ENCODE results near the gene IDH3B.

IDH3B gene

GRCh38 chr20:2706688-2707352, 42.8 kb upstream of the IDH3B start:
- in situ Hi-C loops (cut with MboI; ENCODE audit: low sequenced_read_pairs, unreplicated experiment), result no loop called here
- peak; percentile 41 for DNase-seq (ENCODE audit: low spot score)
- TF ChIP-seq CTCF (IDR thresholded peaks at IDR 0.05; ENCODE audit: borderline replicate concordance, control extremely low read depth, extremely low read depth, insufficient read depth, missing control alignments), result no peak

- no peak for DNase-seq (ENCODE audit: low spot score)
- TF ChIP-seq CTCF (IDR thresholded peaks at IDR 0.05; ENCODE audit: borderline replicate concordance, control extremely low read depth, extremely low read depth, insufficient read depth, missing control alignments), result no peak
- in situ Hi-C loops (cut with MboI; ENCODE audit: low sequenced_read_pairs, unreplicated experiment), result no loop called here
These were observed 42.1 kb upstream of the IDH3B start for GRCh38 chr20:2705931-2706645.

GRCh38 chr20:2703716-2704475, 39.9 kb upstream of the IDH3B start:
- in situ Hi-C loops (cut with MboI; ENCODE audit: low sequenced_read_pairs, unreplicated experiment), result no loop called here
- DNase-seq (ENCODE audit: low spot score), result no peak
- TF ChIP-seq CTCF (IDR thresholded peaks at IDR 0.05; ENCODE audit: borderline replicate concordance, control extremely low read depth, extremely low read depth, insufficient read depth, missing control alignments), result no peak

- in situ Hi-C loops (cut with MboI; ENCODE audit: low sequenced_read_pairs, unreplicated experiment), result no loop called here
- no peak for DNase-seq (ENCODE audit: low spot score)
- TF ChIP-seq CTCF (IDR thresholded peaks at IDR 0.05; ENCODE audit: borderline replicate concordance, control extremely low read depth, extremely low read depth, insufficient read depth, missing control alignments), result no peak
These were observed 37.7 kb upstream of the IDH3B start for GRCh38 chr20:2701671-2702081.

- DNase-seq (ENCODE audit: low spot score), result no peak
- in situ Hi-C loops (cut with MboI; ENCODE audit: low sequenced_read_pairs, unreplicated experiment), result no loop called here
- no peak for TF ChIP-seq CTCF (IDR thresholded peaks at IDR 0.05; ENCODE audit: borderline replicate concordance, control extremely low read depth, extremely low read depth, insufficient read depth, missing control alignments)
These were observed 37.1 kb upstream of the IDH3B start for GRCh38 chr20:2700913-2701620.

GRCh38 chr20:2699775-2700413, 35.9 kb upstream of the IDH3B start:
- in situ Hi-C loops (cut with MboI; ENCODE audit: low sequenced_read_pairs, unreplicated experiment), result no loop called here
- no peak for DNase-seq (ENCODE audit: low spot score)
- no peak for TF ChIP-seq CTCF (IDR thresholded peaks at IDR 0.05; ENCODE audit: borderline replicate concordance, control extremely low read depth, extremely low read depth, insufficient read depth, missing control alignments)

Data from GM13976 (cell line).